HEK293 (cell line): ENCODE results near the gene CRACR2A.

Source experiments
- CTCF ChIA-PET: fragments of 350-600 bp; formaldehyde crosslinking; extraction: SDS; loops from one replicate; lab custom pipeline; 2021; ENCODE audit warnings: antibody characterized with exemption; lab: Yijun Ruan, JAX
- POLR2A ChIA-PET: fragments of 300-600 bp; formaldehyde crosslinking; extraction: SDS; loops from one replicate; lab custom pipeline; 2020; ENCODE audit warnings: antibody characterized with exemption, inconsistent platforms; lab: Yijun Ruan, JAX
- H3K27ac ChIP-seq: fragments of 200-500 bp; sonication (Bioruptor generic); 2 replicates; pipeline ENCODE4 v1.5.1; 2014; ENCODE audit warnings: low read depth, low read length, control low read depth, inconsistent platforms; ENCODE audit errors: extremely low read depth
- H3K36me3 ChIP-seq, 2 experiments: fragments of 200-500 bp in 1 of 2; sonication (Bioruptor generic) in 1 of 2; 1 replicate in 1 of 2; 2 replicates in 1 of 2; pipeline ENCODE4 v1.5.1; 2014 to 2017; ENCODE audit warnings: inconsistent platforms in 2 of 2, low read length in 2 of 2; ENCODE audit not compliant: control insufficient read depth in 2 of 2, insufficient read depth in 1 of 2
- H3K4me1 ChIP-seq: fragments of 200-500 bp; sonication (Bioruptor generic); 2 replicates; pipeline ENCODE4 v1.5.1; 2014; ENCODE audit warnings: mild to moderate bottlenecking, low read length, inconsistent platforms; ENCODE audit not compliant: control insufficient read depth, insufficient read depth
- H3K4me3 ChIP-seq: 2 replicates; pipeline ENCODE4 v1.5.1; 2011; ENCODE audit warnings: low read depth, mild to moderate bottlenecking, control low read depth, low read length, moderate library complexity
- H3K9me3 ChIP-seq: fragments of 200-500 bp; sonication (Bioruptor generic); 2 replicates; pipeline ENCODE4 v1.5.1; 2014; ENCODE audit warnings: low read depth, low read length, inconsistent platforms; ENCODE audit not compliant: control insufficient read depth, insufficient read depth
- ATF2 ChIP-seq: fragments of 450-650 bp; formaldehyde crosslinking; IDR thresholded peaks from 2 replicates; pipeline ENCODE4 v1.5.1; 2016; ENCODE audit warnings: missing biosample characterization, missing genetic modification characterization, low read depth
- GFI1B ChIP-seq: fragments of 450-650 bp; formaldehyde crosslinking; IDR thresholded peaks from 2 replicates; pipeline ENCODE4 v1.5.1; 2016; ENCODE audit warnings: missing biosample characterization, missing genetic modification characterization
- GLIS1 ChIP-seq: fragments of 450-650 bp; formaldehyde crosslinking; IDR thresholded peaks from 2 replicates; pipeline ENCODE4 v1.5.1; 2016; ENCODE audit warnings: missing biosample characterization, missing genetic modification characterization
- INSM2 ChIP-seq: fragments of 450-650 bp; formaldehyde crosslinking; IDR thresholded peaks from 2 replicates; pipeline ENCODE4 v1.5.1; 2016; ENCODE audit warnings: missing biosample characterization, missing genetic modification characterization
- KLF10 ChIP-seq: fragments of 450-650 bp; IDR thresholded peaks from 2 replicates; pipeline ENCODE4 v1.5.1; 2018; ENCODE audit warnings: missing biosample characterization, mild to moderate bottlenecking, missing genetic modification characterization
- PATZ1 ChIP-seq: fragments of 450-650 bp; formaldehyde crosslinking; IDR thresholded peaks from 2 replicates; pipeline ENCODE4 v1.5.1; 2016; ENCODE audit warnings: missing biosample characterization, missing genetic modification characterization
- PBX3 ChIP-seq: sonication (generic); formaldehyde crosslinking; IDR thresholded peaks from 2 replicates; pipeline ENCODE4 v1.8.1; 2022; ENCODE audit warnings: mild to moderate bottlenecking, moderate library complexity, missing genetic modification reagents
- RBAK ChIP-seq: fragments of 450-650 bp; formaldehyde crosslinking; IDR thresholded peaks from 2 replicates; pipeline ENCODE4 v1.5.1; 2016; ENCODE audit warnings: missing biosample characterization, missing genetic modification characterization
- REST ChIP-seq: fragments of 450-650 bp; formaldehyde crosslinking; IDR thresholded peaks from 2 replicates; pipeline ENCODE4 v1.5.1; 2016; ENCODE audit warnings: missing biosample characterization, missing genetic modification characterization
- ZBTB10 ChIP-seq: fragments of 450-650 bp; formaldehyde crosslinking; IDR thresholded peaks from 2 replicates; pipeline ENCODE4 v1.5.1; 2016; ENCODE audit warnings: missing biosample characterization, missing genetic modification characterization
- ZEB2 ChIP-seq: fragments of 450-650 bp; formaldehyde crosslinking; IDR thresholded peaks from 2 replicates; pipeline ENCODE4 v1.5.1; 2016; ENCODE audit warnings: missing biosample characterization, missing genetic modification characterization
- ZNF169 ChIP-seq: fragments of 450-650 bp; formaldehyde crosslinking; IDR thresholded peaks from 2 replicates; pipeline ENCODE4 v1.5.1; 2016; ENCODE audit warnings: missing biosample characterization, missing genetic modification characterization
- ZNF274 ChIP-seq, 2 experiments: fragments of 200-500 bp in 1 of 2; fragments of 450-650 bp in 1 of 2; sonication (Bioruptor generic) in 1 of 2; formaldehyde crosslinking in 1 of 2; IDR thresholded peaks; 2 replicates each; pipeline versions ENCODE4 v1.5.1 to v1.6.1; 2014 to 2016; ENCODE audit warnings: borderline replicate concordance in 1 of 2, inconsistent platforms in 1 of 2, low read length in 1 of 2, missing biosample characterization in 1 of 2, missing genetic modification characterization in 1 of 2
- ZNF335 ChIP-seq: fragments of 450-650 bp; formaldehyde crosslinking; conservative IDR thresholded peaks from 2 replicates; pipeline ENCODE4 v1.5.1; 2016; ENCODE audit warnings: missing biosample characterization, missing genetic modification characterization
- ZNF664 ChIP-seq: fragments of 450-650 bp; formaldehyde crosslinking; IDR thresholded peaks from 2 replicates; pipeline ENCODE4 v1.5.1; 2016; ENCODE audit warnings: missing biosample characterization, missing genetic modification characterization
- ZNF792 ChIP-seq: fragments of 450-650 bp; formaldehyde crosslinking; IDR thresholded peaks from 2 replicates; pipeline ENCODE4 v1.5.1; 2016; ENCODE audit warnings: missing biosample characterization, missing genetic modification characterization
- ZSCAN18 ChIP-seq: fragments of 450-650 bp; formaldehyde crosslinking; IDR thresholded peaks from 2 replicates; pipeline ENCODE4 v1.5.1; 2016; ENCODE audit warnings: missing biosample characterization, missing genetic modification characterization
- ZSCAN30 ChIP-seq: fragments of 450-650 bp; IDR thresholded peaks from 2 replicates; pipeline ENCODE4 v1.5.1; 2018; ENCODE audit warnings: missing biosample characterization, mild to moderate bottlenecking, missing genetic modification characterization, moderate library complexity

Gene CRACR2A

GRCh38 chr12:3735432-3735831 is 17.5 kb downstream of the CRACR2A start (continued):
- TF ChIP-seq REST (tag by site-specific recombination) (no peak), GLIS1 (tag by site-specific recombination) (no peak)

- CTCF ChIA-PET = interaction anchor here (0.6 to 0.9 kb wide), 2 partner anchors 45 to 570 kb away, joined by 3 read pairs; no protein-coding TSS in a partner anchor
- Histone ChIP-seq H3K9me3 (no peaks in the 10 kb centered on the region), H3K4me3 (no peak overlapping the region), H3K36me3 (no peaks in the 10 kb centered on the region), H3K27ac (no peak overlapping the region), H3K4me1 (no peaks in the 10 kb centered on the region)
- TF ChIP-seq INSM2 (tag by site-specific recombination) (no peak), ZSCAN18 (tag by site-specific recombination) (no peak), KLF10 (tag by site-specific recombination) (no peak), ZNF169 (tag by site-specific recombination) (no peak), ZEB2 (tag by site-specific recombination) (no peak), ZBTB10 (no peak), ZNF335 (tag by site-specific recombination) (no peak), ZNF664 (tag by site-specific recombination) (no peak), ZNF792 (no peak), PATZ1 (tag by site-specific recombination) (no peak), ATF2 (tag by site-specific recombination) (no peak), RBAK (no peak), GFI1B (tag by site-specific recombination) (no peak), ZNF274 (IDR thresholded peaks at IDR 0.05; ENCODE audit: low read length) (no peak), ZNF274 (tag by site-specific recombination; IDR thresholded peaks at IDR 0.05; ENCODE audit: borderline replicate concordance) (no peak), PBX3 (CRISPR knock-in tag) (no peak), ZSCAN30 (tag by site-specific recombination) (no peak)
- POLR2A ChIA-PET = no interaction called here
These were observed 20.0 kb downstream of the CRACR2A start for GRCh38 chr12:3732901-3733300.
